SK-N-SH treated with all-trans-retinoic acid at 6 μM for 48 hours (cell line): Measurements from ENCODE around the gene SNX21.

Experiments used
- ATAC-seq: fragments of 200-7000 bp; cut with Tn5 transposase; 3 replicates; pipeline ENCODE4 v1.9.1; 2020; ENCODE audit warnings: mild to moderate bottlenecking, moderate library complexity
- ARNTL ChIP-seq: fragments of 450-650 bp; formaldehyde crosslinking; IDR thresholded peaks from 2 replicates; pipeline ENCODE4 v1.5.0; 2020; ENCODE audit warnings: low read depth, mild to moderate bottlenecking, moderate library complexity, borderline replicate concordance
- BACH2 ChIP-seq: fragments of 250-450 bp; sonication (Bioruptor Pico); IDR thresholded peaks from 2 replicates; pipeline ENCODE4 v1.9.0; 2021; ENCODE audit warnings: mild to moderate bottlenecking, borderline replicate concordance
- ESRRG ChIP-seq: fragments of 250-450 bp; sonication (Bioruptor Pico); IDR thresholded peaks from 2 replicates; pipeline ENCODE4 v1.6.1; 2021; ENCODE audit warnings: mild to moderate bottlenecking
- GLIS3 ChIP-seq: fragments of 250-450 bp; sonication (Bioruptor Pico); IDR thresholded peaks from 2 replicates; pipeline ENCODE4 v1.5.0; 2020; ENCODE audit warnings: mild to moderate bottlenecking, moderate library complexity
- ISL1 ChIP-seq: fragments of 250-450 bp; sonication (Bioruptor Pico); IDR thresholded peaks from 2 replicates; pipeline ENCODE4 v2.1.2; 2022; ENCODE audit warnings: mild to moderate bottlenecking, moderate library complexity
- OSR1 ChIP-seq: fragments of 250-450 bp; sonication (Bioruptor Pico); IDR thresholded peaks from 2 replicates; pipeline ENCODE4 v1.8.0; 2022; ENCODE audit warnings: moderate library complexity, mild to moderate bottlenecking, inconsistent platforms
- PPARA ChIP-seq: fragments of 250-450 bp; sonication (Bioruptor Pico); IDR thresholded peaks from 2 replicates; pipeline ENCODE4 v1.5.0; 2020; ENCODE audit warnings: mild to moderate bottlenecking, borderline replicate concordance
- SNAI2 ChIP-seq: fragments of 250-450 bp; sonication (Bioruptor Pico); IDR thresholded peaks from 2 replicates; pipeline ENCODE4 v1.5.0; 2020; ENCODE audit warnings: mild to moderate bottlenecking, moderate library complexity
- TCF4 ChIP-seq: fragments of 250-450 bp; sonication (Bioruptor Pico); IDR thresholded peaks from 2 replicates; pipeline ENCODE4 v1.8.0; 2021; ENCODE audit warnings: mild to moderate bottlenecking, moderate library complexity, borderline replicate concordance
- TOX ChIP-seq: fragments of 250-450 bp; sonication (Bioruptor Pico); IDR thresholded peaks from 2 replicates; pipeline ENCODE4 v1.8.0; 2021; ENCODE audit warnings: mild to moderate bottlenecking, moderate library complexity, borderline replicate concordance
- ZC3H10 ChIP-seq: fragments of 250-450 bp; sonication (Bioruptor Pico); IDR thresholded peaks from 2 replicates; pipeline ENCODE4 v1.5.1; 2021; ENCODE audit warnings: mild to moderate bottlenecking, moderate library complexity
- ZFP3 ChIP-seq: fragments of 250-450 bp; sonication (Bioruptor Pico); IDR thresholded peaks from 2 replicates; pipeline ENCODE4 v1.5.0; 2020; ENCODE audit warnings: mild to moderate bottlenecking, moderate library complexity
- ZNF565 ChIP-seq: fragments of 450-650 bp; formaldehyde crosslinking; conservative IDR thresholded peaks from 2 replicates; pipeline ENCODE4 v1.5.0; 2020; ENCODE audit warnings: low read depth, mild to moderate bottlenecking, moderate library complexity
- ZNF8 ChIP-seq: fragments of 450-650 bp; formaldehyde crosslinking; IDR thresholded peaks from 2 replicates; pipeline ENCODE4 v1.5.0; 2020; ENCODE audit warnings: mild to moderate bottlenecking, moderate library complexity
- TF ChIP-seq, protein P1 (sequence below): fragments of 250-450 bp; sonication (Bioruptor Pico); IDR thresholded peaks from 2 replicates; pipeline ENCODE4 v1.5.1; 2021; ENCODE audit warnings: mild to moderate bottlenecking, moderate library complexity
- TF ChIP-seq, protein P2 (sequence below): fragments of 250-450 bp; sonication (Bioruptor Pico); IDR thresholded peaks from 2 replicates; pipeline ENCODE4 v1.8.0; 2021; ENCODE audit warnings: low read depth, mild to moderate bottlenecking, moderate library complexity, borderline replicate concordance
- TF ChIP-seq, protein P3 (sequence below): fragments of 250-450 bp; sonication (Bioruptor Pico); IDR thresholded peaks from 2 replicates; pipeline ENCODE4 v1.5.1; 2020; ENCODE audit warnings: low read depth, mild to moderate bottlenecking, moderate library complexity
- TF ChIP-seq, protein P4 (sequence below): fragments of 250-450 bp; sonication (Bioruptor Pico); IDR thresholded peaks from 2 replicates; pipeline ENCODE4 v1.8.0; 2020; ENCODE audit warnings: mild to moderate bottlenecking, moderate library complexity, borderline replicate concordance

Gene SNX21

DNA sequence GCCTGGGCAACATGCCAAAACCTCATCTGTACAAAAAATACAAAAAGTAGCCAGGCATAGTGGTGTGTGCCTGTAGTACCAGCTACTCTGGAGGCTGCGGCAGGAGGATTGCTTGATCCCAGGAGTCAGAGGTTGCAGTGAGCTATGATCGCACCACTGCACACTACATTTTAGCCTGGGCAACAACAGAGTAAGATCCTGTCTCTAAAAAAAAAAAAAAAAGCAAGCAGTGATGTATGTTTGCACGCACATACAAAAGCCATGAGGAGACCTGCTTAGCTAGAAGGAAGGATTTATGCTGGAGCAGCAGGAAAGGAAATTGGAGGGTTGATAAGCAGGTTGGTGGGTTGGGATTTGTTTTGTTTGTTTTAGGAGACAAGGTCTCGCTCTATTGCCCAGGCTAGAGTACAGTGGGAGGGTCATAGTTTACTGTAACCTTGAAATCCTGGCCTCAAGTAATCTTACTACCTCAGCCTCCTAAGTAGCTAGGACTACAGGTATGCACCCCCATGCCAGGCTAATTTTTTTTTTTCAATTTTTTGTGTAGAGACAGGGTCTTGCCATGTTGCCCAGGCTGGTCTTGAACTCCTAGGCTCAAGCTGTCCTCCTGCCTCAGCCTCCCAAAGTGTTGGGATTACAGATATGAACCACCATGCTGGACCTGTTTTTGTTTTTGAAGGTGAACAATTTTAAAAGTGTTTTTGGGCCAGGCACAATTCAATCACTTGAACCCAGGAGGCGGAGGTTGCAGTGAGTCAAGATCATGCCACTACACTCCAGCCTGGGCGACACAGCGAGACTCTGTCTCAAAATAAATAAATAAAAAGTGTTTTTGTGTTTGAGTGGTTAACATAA lies 27.8 kb downstream of the SNX21 start:
- TF ChIP-seq ESRRG, result no peak
- TF ChIP-seq, protein P1, sequence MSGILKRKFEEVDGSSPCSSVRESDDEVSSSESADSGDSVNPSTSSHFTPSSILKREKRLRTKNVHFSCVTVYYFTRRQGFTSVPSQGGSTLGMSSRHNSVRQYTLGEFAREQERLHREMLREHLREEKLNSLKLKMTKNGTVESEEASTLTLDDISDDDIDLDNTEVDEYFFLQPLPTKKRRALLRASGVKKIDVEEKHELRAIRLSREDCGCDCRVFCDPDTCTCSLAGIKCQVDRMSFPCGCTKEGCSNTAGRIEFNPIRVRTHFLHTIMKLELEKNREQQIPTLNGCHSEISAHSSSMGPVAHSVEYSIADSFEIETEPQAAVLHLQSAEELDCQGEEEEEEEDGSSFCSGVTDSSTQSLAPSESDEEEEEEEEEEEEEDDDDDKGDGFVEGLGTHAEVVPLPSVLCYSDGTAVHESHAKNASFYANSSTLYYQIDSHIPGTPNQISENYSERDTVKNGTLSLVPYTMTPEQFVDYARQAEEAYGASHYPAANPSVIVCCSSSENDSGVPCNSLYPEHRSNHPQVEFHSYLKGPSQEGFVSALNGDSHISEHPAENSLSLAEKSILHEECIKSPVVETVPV (CRISPR knock-in tag), result no peak
- no peak for ATAC-seq

DNA sequence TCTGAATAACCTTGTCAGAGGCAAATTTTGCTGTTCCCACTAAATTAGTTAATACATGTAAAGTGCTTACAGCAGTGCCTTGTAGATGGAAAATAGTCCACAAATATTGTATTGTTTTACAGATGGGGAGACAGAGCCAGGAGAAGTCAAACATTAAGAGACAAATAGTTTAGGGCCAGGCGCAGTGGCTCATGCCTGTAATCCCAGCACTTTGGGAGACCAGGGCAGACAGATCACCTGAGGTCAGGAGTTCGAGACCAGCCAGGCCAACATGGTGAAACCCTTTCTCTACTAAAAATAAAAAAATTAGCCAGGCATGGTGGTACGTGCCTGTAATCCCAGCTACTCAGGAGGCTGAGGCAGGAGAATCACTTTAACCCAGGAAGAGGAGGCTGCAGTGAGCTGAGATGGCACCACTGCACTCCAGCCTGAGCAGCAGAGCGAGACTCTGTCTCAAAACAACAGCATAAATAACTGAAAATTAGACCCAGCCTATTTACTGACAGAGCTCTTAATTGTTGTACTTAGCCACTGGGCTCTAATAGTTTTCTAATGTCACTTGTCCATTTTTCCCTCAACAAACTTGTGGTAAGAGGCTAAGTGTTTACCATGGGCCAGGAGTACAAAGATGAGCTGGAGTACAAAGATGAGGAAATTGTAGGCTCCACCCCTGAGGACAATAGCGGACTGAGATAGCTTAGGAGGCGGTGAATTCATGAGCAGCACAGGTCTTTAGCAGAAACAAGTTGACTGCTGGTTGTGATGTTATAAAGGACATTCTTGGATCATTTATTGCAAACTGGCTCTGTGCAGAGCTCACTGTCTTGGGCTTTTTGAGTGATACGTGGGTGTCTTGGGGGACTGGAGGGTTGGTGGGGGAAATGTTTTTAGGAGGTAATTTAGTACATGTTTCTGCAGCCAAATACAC lies 30.2 kb downstream of the SNX21 start:
- TF ChIP-seq GLIS3, result no peak
- no peak for TF ChIP-seq ARNTL
- no peak for TF ChIP-seq TCF4 (CRISPR knock-in tag)
- no peak for TF ChIP-seq ZC3H10
- TF ChIP-seq, protein P2, sequence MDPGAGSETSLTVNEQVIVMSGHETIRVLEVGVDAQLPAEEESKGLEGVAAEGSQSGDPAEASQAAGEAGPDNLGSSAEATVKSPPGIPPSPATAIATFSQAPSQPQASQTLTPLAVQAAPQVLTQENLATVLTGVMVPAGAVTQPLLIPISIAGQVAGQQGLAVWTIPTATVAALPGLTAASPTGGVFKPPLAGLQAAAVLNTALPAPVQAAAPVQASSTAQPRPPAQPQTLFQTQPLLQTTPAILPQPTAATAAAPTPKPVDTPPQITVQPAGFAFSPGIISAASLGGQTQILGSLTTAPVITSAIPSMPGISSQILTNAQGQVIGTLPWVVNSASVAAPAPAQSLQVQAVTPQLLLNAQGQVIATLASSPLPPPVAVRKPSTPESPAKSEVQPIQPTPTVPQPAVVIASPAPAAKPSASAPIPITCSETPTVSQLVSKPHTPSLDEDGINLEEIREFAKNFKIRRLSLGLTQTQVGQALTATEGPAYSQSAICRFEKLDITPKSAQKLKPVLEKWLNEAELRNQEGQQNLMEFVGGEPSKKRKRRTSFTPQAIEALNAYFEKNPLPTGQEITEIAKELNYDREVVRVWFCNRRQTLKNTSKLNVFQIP (CRISPR knock-in tag), result no peak
- no peak for ATAC-seq

DNA sequence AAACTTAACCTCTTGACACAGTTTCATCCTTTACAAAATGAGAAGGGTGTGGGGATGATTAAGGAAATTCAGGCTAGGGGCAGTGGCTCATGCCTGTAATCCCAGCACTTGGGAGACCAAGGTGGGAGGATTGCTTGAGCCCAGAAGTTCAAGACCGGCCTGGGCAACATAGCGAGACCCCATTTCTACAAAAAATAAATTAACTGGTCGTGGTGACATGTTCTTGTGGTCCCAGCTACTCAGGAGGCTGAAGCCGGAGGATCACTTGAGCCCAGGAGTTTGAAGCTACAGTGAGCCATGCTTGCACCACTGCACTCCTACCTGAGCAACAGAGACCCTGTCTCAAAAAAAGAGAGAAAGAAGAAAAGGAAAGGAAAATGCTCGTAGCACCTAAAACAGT lies 32.9 kb downstream of the SNX21 start:
- ATAC-seq, result no peak
- TF ChIP-seq ARNTL, result no peak
- TF ChIP-seq, protein P2 (CRISPR knock-in tag), result no peak
- TF ChIP-seq ZNF8 (CRISPR knock-in tag), result no peak
- TF ChIP-seq SNAI2, result no peak
- no peak for TF ChIP-seq OSR1
- TF ChIP-seq BACH2 (CRISPR knock-in tag), result no peak
- no peak for TF ChIP-seq ISL1 (CRISPR knock-in tag)
- TF ChIP-seq, protein P3, sequence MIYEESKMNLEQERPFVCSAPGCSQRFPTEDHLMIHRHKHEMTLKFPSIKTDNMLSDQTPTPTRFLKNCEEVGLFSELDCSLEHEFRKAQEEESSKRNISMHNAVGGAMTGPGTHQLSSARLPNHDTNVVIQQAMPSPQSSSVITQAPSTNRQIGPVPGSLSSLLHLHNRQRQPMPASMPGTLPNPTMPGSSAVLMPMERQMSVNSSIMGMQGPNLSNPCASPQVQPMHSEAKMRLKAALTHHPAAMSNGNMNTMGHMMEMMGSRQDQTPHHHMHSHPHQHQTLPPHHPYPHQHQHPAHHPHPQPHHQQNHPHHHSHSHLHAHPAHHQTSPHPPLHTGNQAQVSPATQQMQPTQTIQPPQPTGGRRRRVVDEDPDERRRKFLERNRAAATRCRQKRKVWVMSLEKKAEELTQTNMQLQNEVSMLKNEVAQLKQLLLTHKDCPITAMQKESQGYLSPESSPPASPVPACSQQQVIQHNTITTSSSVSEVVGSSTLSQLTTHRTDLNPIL (CRISPR knock-in tag), result no peak
- TF ChIP-seq ZFP3 (CRISPR knock-in tag), result no peak
- no peak for TF ChIP-seq GLIS3
- TF ChIP-seq PPARA (CRISPR knock-in tag), result no peak
- TF ChIP-seq, protein P4, sequence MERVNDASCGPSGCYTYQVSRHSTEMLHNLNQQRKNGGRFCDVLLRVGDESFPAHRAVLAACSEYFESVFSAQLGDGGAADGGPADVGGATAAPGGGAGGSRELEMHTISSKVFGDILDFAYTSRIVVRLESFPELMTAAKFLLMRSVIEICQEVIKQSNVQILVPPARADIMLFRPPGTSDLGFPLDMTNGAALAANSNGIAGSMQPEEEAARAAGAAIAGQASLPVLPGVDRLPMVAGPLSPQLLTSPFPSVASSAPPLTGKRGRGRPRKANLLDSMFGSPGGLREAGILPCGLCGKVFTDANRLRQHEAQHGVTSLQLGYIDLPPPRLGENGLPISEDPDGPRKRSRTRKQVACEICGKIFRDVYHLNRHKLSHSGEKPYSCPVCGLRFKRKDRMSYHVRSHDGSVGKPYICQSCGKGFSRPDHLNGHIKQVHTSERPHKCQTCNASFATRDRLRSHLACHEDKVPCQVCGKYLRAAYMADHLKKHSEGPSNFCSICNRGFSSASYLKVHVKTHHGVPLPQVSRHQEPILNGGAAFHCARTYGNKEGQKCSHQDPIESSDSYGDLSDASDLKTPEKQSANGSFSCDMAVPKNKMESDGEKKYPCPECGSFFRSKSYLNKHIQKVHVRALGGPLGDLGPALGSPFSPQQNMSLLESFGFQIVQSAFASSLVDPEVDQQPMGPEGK (CRISPR knock-in tag), result no peak
- TF ChIP-seq ZNF565, result no peak
- TF ChIP-seq TOX (CRISPR knock-in tag), result no peak
